Kidney (tissue), 14 donors: ENCODE results near the gene SKOR2. TPM values are rescaled to one million over a fixed set of nuclear protein-coding genes. Genes with fewer than 3 reads are reported as not detected.

Experiments used
- DNase-seq, 5 donors: peaks; one replicate each; pipeline ENCODE4 v3.0.0-alpha.2; 2013 to 2020
- FAIRE-seq: peaks from 2 replicates; lab custom pipeline; 2012; peaks lifted over from hg19 to GRCh38; lab: Jason Lieb, UNC
- H3K27ac ChIP-seq, 2 donors: one replicate each; pipeline ENCODE4 v1.7.0; 2013; ENCODE audit warnings: low read depth in 2 of 2, low read length in 2 of 2, inconsistent platforms in 1 of 2
- H3K27me3 ChIP-seq: one replicate; pipeline ENCODE4 v1.7.1; 2013; ENCODE audit warnings: low read length, inconsistent platforms; ENCODE audit not compliant: control insufficient read depth, insufficient read depth
- H3K36me3 ChIP-seq, 3 donors: one replicate each; pipeline versions ENCODE4 v1.7.0 to v1.7.1; 2013; ENCODE audit warnings: low read length in 3 of 3, control low read depth in 1 of 3, inconsistent platforms in 1 of 3; ENCODE audit not compliant: insufficient read depth in 3 of 3, control insufficient read depth in 2 of 3
- H3K4me1 ChIP-seq, 3 donors: one replicate each; pipeline versions ENCODE4 v1.7.0 to v1.7.1; 2013; ENCODE audit warnings: low read length in 3 of 3, inconsistent platforms in 1 of 3, low read depth in 1 of 3; ENCODE audit not compliant: control insufficient read depth in 2 of 3, insufficient read depth in 2 of 3
- H3K4me3 ChIP-seq, 3 donors: one replicate each; pipeline versions ENCODE4 v1.7.0 to v1.8.1; 2013; ENCODE audit warnings: low read length in 3 of 3, control low read depth in 1 of 3, inconsistent platforms in 1 of 3
- H3K9ac ChIP-seq, 3 donors: one replicate each; pipeline versions ENCODE4 v1.7.0 to v1.7.1; 2013; ENCODE audit warnings: low read length in 3 of 3, control low read depth in 1 of 3, inconsistent platforms in 1 of 3
- H3K9me3 ChIP-seq, 3 donors: one replicate each; pipeline versions ENCODE4 v1.7.0 to v1.7.1; 2013; ENCODE audit warnings: low read length in 3 of 3, control low read depth in 1 of 3, inconsistent platforms in 1 of 3; ENCODE audit not compliant: control insufficient read depth in 2 of 3, insufficient read depth in 1 of 3
- CTCF ChIP-seq: IDR thresholded peaks from 3 replicates; pipeline ENCODE4 v1.5.1; 2012; ENCODE audit warnings: mild to moderate bottlenecking, moderate library complexity, borderline replicate concordance; ENCODE audit not compliant: insufficient read depth; ENCODE audit errors: extremely low read depth
- intact Hi-C: fragments of 100-400 bp; cut with DNase I; formaldehyde crosslinking; loops from one replicate; pipeline ENCODE4 v1.11.1; 2022
- polyA plus RNA-seq: library from polyadenylated mRNA; stranded (reverse); fragments of 350-450 nt; fragmentation: Illumina TruSeq; extraction: RNeasy Lipid Tissue Mini Kit (QIAGEN cat#74804); gene quantifications from one replicate; pipeline ENCODE4 v1.2.3, GENCODE V29; 2014; ENCODE audit warnings: low read depth, low replicate concordance; ENCODE audit not compliant: insufficient read depth
- total RNA-seq: library from RNA; stranded (reverse); fragmentation: NEBNext Ultra II Directional; extraction: Animal tissue kit (Norgen Biotek cat#: 25700); gene quantifications from one replicate; pipeline ENCODE4 v1.2.1, GENCODE V29; 2021
- donor health status: control.
- donor health status: control.
- donor health status: control.
- donor health status: control.
- donor health status: control.
- donor health status: DM: yes; HTN: yes; CAD: no.
- donor health status: Normal renal cell carcinoma (clear cell type).

SKOR2 gene
- total and polyA plus RNA-seq, 2 donors from 2014 or later: not detected

GRCh38 chr18:47263430-47264307, 12.2 kb upstream of the SKOR2 start:
- no peak overlapping the region for H3K4me3 ChIP-seq
- intact Hi-C loops: no loop called here

GRCh38 chr18:47263150-47263429, 11.6 kb upstream of the SKOR2 start:
- H3K27ac ChIP-seq: no peak overlapping the region
- H3K27me3 ChIP-seq: peaks cover 51% of the 10 kb centered on the region
- no peak overlapping the region for H3K9ac ChIP-seq
- DNase-seq: no peak
- no peaks in the 10 kb centered on the region for H3K9me3 ChIP-seq
- intact Hi-C loops: no loop called here
- no peak for FAIRE-seq
- no peaks in the 10 kb centered on the region for H3K36me3 ChIP-seq
- no peak overlapping the region for H3K4me3 ChIP-seq
- TF ChIP-seq CTCF: no peak
- H3K4me1 ChIP-seq: no peaks in the 10 kb centered on the region

More at GRCh38 chr18:47263430-47264307, 12.2 kb upstream of the SKOR2 start:
- no peak overlapping the region for H3K9ac ChIP-seq
- H3K27me3 ChIP-seq: peaks cover 51% of the 10 kb centered on the region
- H3K36me3 ChIP-seq: no peaks in the 10 kb centered on the region
- TF ChIP-seq CTCF: no peak
- H3K4me1 ChIP-seq: no peaks in the 10 kb centered on the region
- DNase-seq: no peak
- H3K27ac ChIP-seq: no peak overlapping the region
- FAIRE-seq: no peak
- H3K9me3 ChIP-seq: no peaks in the 10 kb centered on the region

- Histone ChIP-seq H3K27ac (no peak overlapping the region), H3K9ac (no peak overlapping the region), H3K9me3 (no peaks in the 10 kb centered on the region), H3K4me1 (no peaks in the 10 kb centered on the region), H3K4me3 (no peak overlapping the region), H3K36me3 (no peaks in the 10 kb centered on the region), H3K27me3 (peaks cover 51% of the 10 kb centered on the region)
- no peak for FAIRE-seq
- no peak for DNase-seq
- intact Hi-C loops: no loop called here
- no peak for TF ChIP-seq CTCF
Measured at GRCh38 chr18:47262301-47263149, 11.1 kb upstream of the SKOR2 start.
